GM12873 (cell line): ENCODE data around the gene CACNA2D4.

Experiments
- CTCF ChIP-seq: IDR thresholded peaks from 2 replicates; pipeline ENCODE4 v1.5.1; 2012; ENCODE audit warnings: low read depth, mild to moderate bottlenecking, moderate library complexity, low read length, control low read depth; ENCODE audit not compliant: insufficient read depth; ENCODE audit errors: missing control alignments

Gene CACNA2D4

GRCh38 chr12:1819571-1819970, 98.9 kb downstream of the CACNA2D4 start:
- TF ChIP-seq CTCF = no peak

- TF ChIP-seq CTCF = no peak
Measured at GRCh38 chr12:1819050-1819449, 99.4 kb downstream of the CACNA2D4 start.

GRCh38 chr12:1816730-1817348, 101.6 kb downstream of the CACNA2D4 start:
- no peak for TF ChIP-seq CTCF

- no peak for TF ChIP-seq CTCF
Measured at GRCh38 chr12:1815814-1816729, 102.4 kb downstream of the CACNA2D4 start.

GRCh38 chr12:1815108-1815507, 103.3 kb downstream of the CACNA2D4 start:
- TF ChIP-seq CTCF = no peak

GRCh38 chr12:1814266-1814665, 104.2 kb downstream of the CACNA2D4 start:
- TF ChIP-seq CTCF = no peak

- no peak for TF ChIP-seq CTCF
Measured at GRCh38 chr12:1812650-1813302, 105.7 kb downstream of the CACNA2D4 start.
